Colonic mucosa (tissue), 4 donors: Measurements from ENCODE around the gene GRM8. TPM values are rescaled to one million over a fixed set of nuclear protein-coding genes. Genes with fewer than 3 reads are reported as not detected.

Experiments
- DNase-seq: peaks from one replicate; pipeline ENCODE4 v3.0.0-alpha.2; 2020
- H3K27ac ChIP-seq: fragments of 200-600 bp; one replicate; pipeline ENCODE4 v1.8.0; 2021
- H3K27me3 ChIP-seq: fragments of 200-600 bp; one replicate; pipeline ENCODE4 v1.8.0; 2021
- H3K36me3 ChIP-seq: fragments of 200-600 bp; one replicate; pipeline ENCODE4 v1.8.0; 2021
- H3K4me1 ChIP-seq: fragments of 200-600 bp; one replicate; pipeline ENCODE4 v1.8.0; 2021; ENCODE audit warnings: mild to moderate bottlenecking
- H3K4me3 ChIP-seq: fragments of 200-600 bp; one replicate; pipeline ENCODE4 v1.8.0; 2021
- H3K9ac ChIP-seq, 2 donors: one replicate each; pipeline ENCODE4 v1.7.0; 2013; ENCODE audit warnings: control low read depth in 2 of 2, low read depth in 2 of 2, low read length in 2 of 2
- H3K9me3 ChIP-seq: fragments of 200-600 bp; one replicate; pipeline ENCODE4 v1.8.0; 2021
- intact Hi-C: fragments of 100-400 bp; cut with DNase I; formaldehyde crosslinking; loops from one replicate; pipeline ENCODE4 v1.14.1; 2022
- total RNA-seq, 2 donors: library from RNA; stranded (reverse); fragmentation: NEBNext Ultra II Directional in 1 of 2; extraction: Animal tissue kit (Norgen Biotek cat#: 25700) in 1 of 2; gene quantifications; one replicate each; pipeline ENCODE4 v1.2.1, GENCODE V29; 2021
- TF ChIP-seq, protein P1 (sequence below): fragments of 200-600 bp; IDR thresholded peaks from one replicate; pipeline ENCODE4 v1.8.0; 2022; ENCODE audit warnings: antibody characterized with exemption, mild to moderate bottlenecking
- donor health status: healthy.
- donor health status: DM: no; HTN: no; CAD: no.
- donor health status: DM: no; HTN: no; CAD: no.

Gene GRM8
- total RNA-seq, 2 donors from 2014 or later, result 2.2 to 2.5 TPM

DNA sequence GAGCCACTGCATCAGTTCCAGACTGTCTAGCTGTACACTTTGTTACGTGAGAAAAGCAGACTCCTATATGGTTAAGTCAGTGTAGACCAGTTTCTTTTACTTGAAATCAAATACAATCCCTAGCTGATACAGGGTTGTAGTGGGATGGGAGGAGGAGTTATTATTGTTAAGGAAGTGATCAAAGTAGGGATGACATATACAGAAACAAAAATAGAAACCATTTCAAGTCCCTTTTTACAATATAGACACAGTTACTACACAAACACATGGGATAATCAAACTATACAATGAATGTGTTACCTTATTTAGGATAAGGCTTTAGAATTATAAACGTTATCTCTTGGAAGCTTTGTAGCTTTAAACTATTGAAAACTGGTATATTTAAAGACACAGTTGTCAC is 233.9 kb downstream of the GRM8 start:
- TF ChIP-seq, protein P1, sequence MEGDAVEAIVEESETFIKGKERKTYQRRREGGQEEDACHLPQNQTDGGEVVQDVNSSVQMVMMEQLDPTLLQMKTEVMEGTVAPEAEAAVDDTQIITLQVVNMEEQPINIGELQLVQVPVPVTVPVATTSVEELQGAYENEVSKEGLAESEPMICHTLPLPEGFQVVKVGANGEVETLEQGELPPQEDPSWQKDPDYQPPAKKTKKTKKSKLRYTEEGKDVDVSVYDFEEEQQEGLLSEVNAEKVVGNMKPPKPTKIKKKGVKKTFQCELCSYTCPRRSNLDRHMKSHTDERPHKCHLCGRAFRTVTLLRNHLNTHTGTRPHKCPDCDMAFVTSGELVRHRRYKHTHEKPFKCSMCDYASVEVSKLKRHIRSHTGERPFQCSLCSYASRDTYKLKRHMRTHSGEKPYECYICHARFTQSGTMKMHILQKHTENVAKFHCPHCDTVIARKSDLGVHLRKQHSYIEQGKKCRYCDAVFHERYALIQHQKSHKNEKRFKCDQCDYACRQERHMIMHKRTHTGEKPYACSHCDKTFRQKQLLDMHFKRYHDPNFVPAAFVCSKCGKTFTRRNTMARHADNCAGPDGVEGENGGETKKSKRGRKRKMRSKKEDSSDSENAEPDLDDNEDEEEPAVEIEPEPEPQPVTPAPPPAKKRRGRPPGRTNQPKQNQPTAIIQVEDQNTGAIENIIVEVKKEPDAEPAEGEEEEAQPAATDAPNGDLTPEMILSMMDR, result no peak
- Histone ChIP-seq H3K27ac (no peak overlapping the region), H3K27me3 (no peaks in the 10 kb centered on the region), H3K4me1 (no peaks in the 10 kb centered on the region), H3K4me3 (no peak overlapping the region), H3K9me3 (no peaks in the 10 kb centered on the region), H3K9ac (no peak overlapping the region), H3K36me3 (no peaks in the 10 kb centered on the region)
- no peak for DNase-seq
- intact Hi-C loops, result no loop called here

DNA sequence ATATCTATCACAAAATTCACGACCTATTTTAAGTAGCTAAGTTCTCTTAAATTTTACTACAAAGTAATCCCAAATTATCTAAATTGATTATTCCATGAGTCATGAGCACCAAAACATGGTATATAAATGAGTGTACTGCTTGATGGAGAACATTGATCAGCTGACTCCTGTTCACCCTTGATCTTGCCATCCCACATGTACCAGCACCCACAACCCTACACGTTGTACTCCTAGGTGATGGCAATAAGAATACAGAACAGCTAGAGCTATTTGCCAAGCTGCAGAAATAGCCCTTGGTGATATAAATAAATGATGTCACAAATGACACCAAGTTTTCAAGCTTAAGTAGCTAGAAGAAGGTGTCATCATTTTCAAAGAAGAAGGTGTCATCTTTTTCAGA is 235.5 kb downstream of the GRM8 start:
- DNase-seq, result no peak
- TF ChIP-seq, protein P1, result no peak
- H3K4me1 ChIP-seq, result no peaks in the 10 kb centered on the region
- no peaks in the 10 kb centered on the region for H3K9me3 ChIP-seq
- H3K27ac ChIP-seq, result no peak overlapping the region
- H3K27me3 ChIP-seq, result no peaks in the 10 kb centered on the region
- intact Hi-C loops, result no loop called here
- H3K36me3 ChIP-seq, result no peaks in the 10 kb centered on the region
- no peak overlapping the region for H3K4me3 ChIP-seq
- no peak overlapping the region for H3K9ac ChIP-seq

DNA sequence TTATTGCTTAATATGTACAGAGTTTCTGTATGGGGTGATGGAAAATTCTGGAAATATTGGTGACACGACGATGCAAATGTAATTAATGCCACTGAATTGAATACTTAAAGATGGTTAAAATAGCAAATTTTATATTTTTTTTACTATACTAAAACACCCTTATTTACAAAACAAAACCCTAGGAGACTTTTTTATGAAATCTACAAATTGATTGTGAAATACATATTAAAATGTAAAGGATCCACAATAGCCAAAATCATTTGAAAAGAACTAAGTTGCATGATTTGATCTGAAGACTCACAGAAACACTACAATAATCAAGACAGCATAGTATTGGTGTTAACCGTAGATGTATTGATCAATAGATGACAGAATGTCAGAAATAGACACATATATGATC is 252.0 kb downstream of the GRM8 start:
- no peaks in the 10 kb centered on the region for H3K9me3 ChIP-seq
- no peak for DNase-seq
- no peak overlapping the region for H3K27ac ChIP-seq
- intact Hi-C loops, result no loop called here
- H3K9ac ChIP-seq, result no peak overlapping the region
- H3K36me3 ChIP-seq, result no peaks in the 10 kb centered on the region
- H3K4me1 ChIP-seq, result no peaks in the 10 kb centered on the region
- no peaks in the 10 kb centered on the region for H3K27me3 ChIP-seq
- H3K4me3 ChIP-seq, result no peak overlapping the region
- TF ChIP-seq, protein P1, result no peak

DNA sequence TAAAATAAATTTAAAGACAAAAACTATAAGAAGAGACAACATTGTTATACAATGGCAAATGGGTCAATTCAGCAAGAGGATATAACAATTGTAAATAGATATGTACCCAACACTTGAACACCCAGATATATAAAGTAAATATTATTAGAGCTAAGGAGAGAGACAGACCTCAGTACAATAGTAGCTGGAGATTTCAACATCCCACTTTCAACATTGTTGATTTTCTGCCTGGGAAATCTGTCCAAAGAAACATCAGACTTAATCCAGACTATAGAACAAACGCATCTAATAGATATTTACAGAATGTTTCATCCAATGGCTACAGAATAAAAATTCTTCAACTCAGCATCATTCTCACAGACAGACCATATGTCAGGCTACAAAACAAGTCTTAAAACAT is 256.1 kb downstream of the GRM8 start:
- intact Hi-C loops, result no loop called here

DNA sequence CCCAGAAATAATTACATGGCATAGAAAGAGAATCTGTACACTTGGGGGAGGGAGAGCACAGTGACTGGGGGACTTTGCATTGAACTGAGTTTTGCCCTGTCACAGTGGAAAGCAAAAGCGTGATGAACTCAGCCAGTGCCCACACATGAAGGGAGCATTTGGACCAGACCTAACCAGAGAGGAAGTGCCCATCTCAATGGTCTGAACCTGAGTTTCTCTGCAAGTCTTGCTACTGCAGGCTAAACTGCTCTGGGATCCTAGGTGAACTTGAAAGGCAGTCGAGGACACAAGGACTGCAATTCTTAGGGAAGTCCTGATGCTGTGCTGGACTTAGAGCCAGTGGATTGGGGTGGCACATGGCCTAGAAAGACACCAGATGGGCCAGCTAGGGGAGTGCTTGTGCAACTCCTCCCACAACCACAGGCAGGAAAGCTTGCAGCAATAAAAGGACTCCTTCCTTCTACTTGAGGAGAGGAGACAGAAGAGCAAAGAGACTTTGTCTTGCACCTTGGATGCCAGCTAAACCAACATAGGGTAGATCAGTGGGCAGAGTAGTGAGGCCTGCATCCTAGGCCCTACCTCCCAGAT is 259.0 kb downstream of the GRM8 start:
- intact Hi-C loops, result no loop called here
- Histone ChIP-seq H3K9ac (no peak overlapping the region), H3K27ac (no peak overlapping the region), H3K27me3 (no peaks in the 10 kb centered on the region), H3K4me3 (no peak overlapping the region), H3K36me3 (no peaks in the 10 kb centered on the region), H3K4me1 (no peaks in the 10 kb centered on the region), H3K9me3 (no peaks in the 10 kb centered on the region)
- no peak for DNase-seq
- TF ChIP-seq, protein P1, result no peak

More for the DNA sequence above, 256.1 kb downstream of the GRM8 start:
- Histone ChIP-seq H3K4me3 (no peak overlapping the region), H3K36me3 (no peaks in the 10 kb centered on the region), H3K9ac (no peak overlapping the region), H3K27ac (no peak overlapping the region), H3K27me3 (no peaks in the 10 kb centered on the region), H3K9me3 (no peaks in the 10 kb centered on the region), H3K4me1 (no peaks in the 10 kb centered on the region)
- TF ChIP-seq, protein P1, result no peak
- DNase-seq, result no peak
